ENCODE data around the gene HSCB.
"Not testable (repeated sequence)": the region's sequence is repeated elsewhere in the genome, so short reads cannot be mapped to it uniquely, and the experiment has no call there.

Gene HSCB

GRCh38 chr22:28741200-28741784 is 547 bp upstream of the HSCB start:
- DNase-seq (ENCODE audit: low read depth) = no peak

DNA sequence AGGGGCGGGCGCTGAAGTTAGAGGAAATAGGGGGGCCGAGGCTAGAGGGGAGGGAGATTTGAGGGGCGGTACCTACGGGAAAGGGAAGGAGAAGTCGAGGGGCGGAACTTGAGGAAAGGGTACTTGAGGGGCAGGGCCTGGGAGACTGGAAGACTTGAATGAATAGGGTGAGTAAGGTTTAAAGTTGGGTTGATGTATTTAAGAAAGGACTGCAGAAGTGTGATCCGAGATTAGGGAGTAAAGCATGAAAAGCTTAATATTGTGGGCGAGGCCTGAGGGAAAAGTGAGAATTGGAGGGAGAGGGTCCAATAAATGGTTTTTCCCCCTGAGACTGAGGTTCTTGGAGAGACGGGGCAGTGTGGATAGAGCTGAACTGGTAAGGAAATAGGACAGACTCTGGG is 723 bp downstream of the HSCB start:
- DNase-seq (ENCODE audit: low read depth) = no peak

DNA sequence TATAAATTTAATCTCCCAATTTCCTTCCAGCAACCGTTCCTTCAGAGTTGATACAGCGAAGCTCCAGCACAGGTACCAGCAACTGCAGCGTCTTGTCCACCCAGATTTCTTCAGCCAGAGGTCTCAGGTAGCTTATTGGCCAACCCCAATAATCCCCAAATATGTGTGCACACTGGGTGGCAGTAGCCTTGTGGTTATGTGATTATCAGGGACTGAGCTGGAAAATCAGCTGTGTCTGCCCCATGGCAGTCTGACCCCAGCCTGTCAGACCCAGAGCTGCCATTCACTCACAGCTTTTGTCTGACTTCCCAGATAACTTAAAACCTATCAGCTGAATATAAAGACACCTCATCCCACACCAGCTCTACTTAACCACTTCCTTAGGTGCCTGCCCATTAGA is 2.0 kb downstream of the HSCB start:
- no peak for DNase-seq (ENCODE audit: low read depth)

DNA sequence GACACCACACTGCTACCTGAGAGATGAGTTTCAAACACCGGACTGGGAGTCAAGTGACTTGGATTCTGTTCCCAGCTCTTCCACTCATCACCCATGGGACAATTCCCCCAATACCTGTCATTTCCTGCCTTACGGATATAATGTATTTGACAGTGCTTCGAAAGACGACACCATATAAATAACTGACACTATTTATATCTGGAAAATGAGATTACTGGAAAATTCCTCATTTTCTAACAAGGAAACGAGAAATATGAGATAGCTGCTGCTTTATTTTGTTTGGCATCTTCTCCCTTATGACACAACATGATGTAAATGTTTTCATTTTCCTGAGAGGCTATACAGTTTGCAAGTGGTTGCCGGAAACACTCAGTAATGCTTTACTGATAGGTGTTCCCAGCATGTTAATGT is 8.6 kb downstream of the HSCB start:
- no peak for DNase-seq (ENCODE audit: low read depth)

- not testable (repeated sequence) for DNase-seq (ENCODE audit: low read depth)
These were observed 12.7 kb downstream of the HSCB start for GRCh38 chr22:28754512-28754911.

DNA sequence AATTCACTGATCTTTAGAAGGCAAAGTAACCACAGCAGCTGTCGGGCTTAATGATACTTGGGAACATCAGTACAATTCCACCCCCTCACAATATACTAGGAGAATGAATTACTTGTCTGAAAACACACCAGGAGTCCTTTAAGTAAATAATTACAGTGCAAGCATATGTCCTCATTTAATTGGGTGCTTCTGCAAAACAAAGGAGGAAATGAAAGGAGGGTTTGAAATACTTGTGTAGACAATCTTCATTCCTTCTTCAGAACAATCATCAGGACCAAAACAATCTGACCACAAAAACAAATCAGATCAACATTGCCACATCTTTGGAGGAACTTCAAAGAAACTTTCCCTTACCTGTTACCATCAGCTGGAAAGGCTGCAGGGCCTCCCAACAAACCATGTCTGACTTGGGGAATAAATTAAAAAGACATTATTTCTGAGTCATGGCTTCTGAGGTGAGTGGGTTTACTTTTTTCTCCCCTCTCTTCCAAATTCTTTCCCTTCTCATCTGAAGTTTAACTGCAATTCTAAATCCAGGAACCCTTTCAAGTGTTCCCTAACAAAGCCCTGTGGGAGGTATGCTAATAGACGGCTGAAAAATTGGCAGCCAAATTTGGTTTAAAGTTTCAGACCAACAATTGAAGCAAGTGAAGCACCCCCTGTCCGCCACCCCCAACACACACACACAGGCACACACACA is 18.2 kb downstream of the HSCB start:
- DNase-seq (ENCODE audit: low read depth) = no peak

- no peak for DNase-seq (ENCODE audit: low read depth)
These were observed 19.6 kb downstream of the HSCB start for GRCh38 chr22:28761449-28761755.

DNA sequence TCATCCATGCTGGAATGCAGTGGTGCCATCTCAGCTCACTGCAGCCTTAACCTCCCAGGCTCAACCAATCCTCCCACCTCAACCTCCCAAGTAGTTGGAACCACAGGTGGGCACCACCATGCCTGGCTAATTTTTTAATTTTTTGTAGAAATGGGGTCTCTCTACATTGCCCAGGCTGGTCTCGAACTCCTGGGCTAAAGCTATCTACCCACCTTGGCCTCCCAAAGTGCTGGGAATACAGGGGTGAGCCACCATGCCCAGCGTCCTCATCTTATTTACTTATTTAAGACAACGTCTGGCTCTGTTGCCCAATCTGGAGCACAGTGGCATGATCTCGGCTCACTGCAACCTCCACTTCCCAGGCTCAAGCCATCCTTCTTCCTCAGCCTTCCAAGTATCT is 20.2 kb downstream of the HSCB start:
- not testable (repeated sequence) for DNase-seq (ENCODE audit: low read depth)

- no peak for DNase-seq (ENCODE audit: low read depth)
These were observed 24.8 kb downstream of the HSCB start for GRCh38 chr22:28766628-28767027.

DNA sequence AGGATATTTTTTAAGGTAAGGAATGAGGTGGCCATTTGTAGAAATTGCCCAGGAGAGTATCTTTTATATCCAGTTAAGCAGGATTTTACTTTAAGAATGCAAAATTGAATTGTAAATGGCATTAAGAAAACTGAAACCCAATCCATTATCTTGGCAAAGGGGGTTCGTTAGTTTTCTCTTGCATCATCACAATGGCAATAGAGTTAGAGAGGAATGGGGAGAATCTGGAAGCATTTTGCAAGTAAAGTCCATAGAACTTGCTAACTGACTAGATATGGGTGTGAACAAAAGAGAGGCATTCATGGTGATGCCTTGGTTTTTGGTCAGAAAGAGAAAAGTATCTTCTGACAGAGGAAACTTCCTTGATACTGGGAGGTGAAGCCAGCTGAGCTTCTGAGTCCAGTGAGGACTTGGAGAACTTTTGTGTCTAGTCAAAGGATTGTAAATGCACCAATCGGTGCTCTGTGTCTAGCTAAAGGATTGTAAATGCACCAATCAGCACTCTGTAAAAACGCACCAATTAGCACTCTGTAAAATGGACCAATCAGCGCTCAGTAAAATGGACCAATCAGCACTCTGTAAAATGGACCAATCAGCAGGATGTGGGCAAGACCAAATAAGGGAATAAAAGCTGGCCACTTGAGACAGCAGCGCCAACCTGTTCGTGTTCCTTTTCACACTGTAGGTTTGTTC is 27.0 kb downstream of the HSCB start:
- no peak for DNase-seq (ENCODE audit: low read depth)

DNA sequence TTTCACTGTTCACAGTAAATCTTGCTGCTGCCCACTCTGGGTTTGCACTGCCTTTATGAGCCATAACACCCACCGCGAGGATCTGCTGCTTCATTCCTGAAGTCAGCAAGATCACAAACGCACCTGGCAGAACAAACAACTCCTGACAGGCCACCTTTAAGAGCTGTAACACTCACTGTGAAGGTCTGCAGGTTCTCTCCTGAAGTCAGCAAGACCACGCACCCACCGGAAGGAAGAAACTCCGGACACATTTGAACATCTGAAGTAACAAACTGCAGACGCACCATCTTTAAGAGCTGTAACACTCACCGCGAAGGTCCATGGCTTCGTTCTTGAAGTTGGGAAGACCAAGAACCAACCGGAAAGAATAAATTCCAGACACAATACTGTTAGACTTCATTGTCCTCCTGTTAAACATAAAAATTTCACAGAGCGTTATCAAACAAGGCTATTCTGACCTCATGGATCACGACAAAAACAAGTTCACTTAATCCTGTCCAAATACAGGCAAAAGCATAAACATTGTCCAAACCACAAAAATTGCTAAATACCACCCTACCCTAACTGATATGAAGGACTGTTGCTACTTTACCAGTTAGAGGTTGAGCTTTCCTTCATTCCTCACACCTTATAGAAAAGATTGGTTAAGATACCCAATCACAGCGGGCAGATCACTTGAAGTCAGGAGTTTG is 27.7 kb downstream of the HSCB start:
- no peak for DNase-seq (ENCODE audit: low read depth)

DNA sequence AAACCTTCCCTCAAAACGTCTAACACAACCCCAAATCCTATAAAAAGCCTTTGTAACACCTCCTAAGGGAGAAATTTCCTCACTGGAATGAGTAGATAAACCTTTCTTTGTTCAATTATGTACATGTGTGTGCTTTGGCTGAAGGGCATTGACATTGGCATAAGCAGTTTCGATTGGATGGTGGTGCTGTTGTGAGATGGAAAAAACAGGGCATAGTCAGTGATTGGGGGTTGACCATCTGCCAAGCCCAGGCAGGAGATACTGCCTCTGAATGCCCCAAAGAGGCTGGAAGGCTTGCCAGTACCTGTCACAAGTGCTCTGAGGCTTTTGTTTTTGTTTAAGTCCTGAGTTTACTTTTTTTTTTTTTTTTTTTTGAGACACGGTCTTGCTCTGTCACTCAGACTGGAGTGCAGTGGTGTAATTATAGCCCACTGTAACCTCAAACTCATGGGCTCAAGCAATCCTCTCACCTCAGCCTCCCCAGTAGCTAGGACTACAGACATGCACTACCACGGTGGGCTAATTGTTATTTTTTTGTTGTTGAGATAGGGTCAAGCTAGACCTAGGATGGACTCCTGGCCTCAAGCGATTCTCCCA is 29.5 kb downstream of the HSCB start:
- no peak for DNase-seq (ENCODE audit: low read depth)

- peak; percentile 86 for DNase-seq (ENCODE audit: low read depth)
These were observed 31.0 kb downstream of the HSCB start, which contains the start of gene CCDC117 for GRCh38 chr22:28772633-28773460. CCDC117 (plus strand) TSS chr22:28772695; CDS start chr22:28772850, 155 bp downstream.

- no peak for DNase-seq (ENCODE audit: low read depth)
These were observed 31.6 kb downstream of the HSCB start for GRCh38 chr22:28773461-28773867.

DNA sequence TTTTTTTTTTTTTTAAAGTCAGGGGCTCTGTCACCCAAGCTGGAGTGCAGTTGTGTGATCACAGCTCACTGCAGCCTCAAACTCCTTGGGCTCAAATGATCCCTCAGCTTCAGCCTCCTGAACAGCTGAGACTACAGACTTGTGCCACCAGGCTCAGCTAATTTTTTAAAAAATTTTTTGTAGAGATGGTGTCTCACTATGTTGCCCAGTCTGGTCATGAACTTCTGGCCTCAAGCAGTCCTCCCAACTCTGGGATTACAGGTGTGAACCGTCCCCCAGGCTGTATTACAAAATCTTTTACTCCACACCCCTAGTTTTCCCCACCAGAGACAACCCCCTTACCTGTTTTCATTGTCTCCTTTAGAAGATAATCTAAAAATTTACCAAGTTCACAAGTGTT is 32.5 kb downstream of the HSCB start:
- no peak for DNase-seq (ENCODE audit: low read depth)

GRCh38 chr22:28779833-28780232 is 38.0 kb downstream of the HSCB start:
- no peak for DNase-seq (ENCODE audit: low read depth)

- no peak for DNase-seq (ENCODE audit: low read depth)
These were observed 38.5 kb downstream of the HSCB start for GRCh38 chr22:28780296-28780695.

DNA sequence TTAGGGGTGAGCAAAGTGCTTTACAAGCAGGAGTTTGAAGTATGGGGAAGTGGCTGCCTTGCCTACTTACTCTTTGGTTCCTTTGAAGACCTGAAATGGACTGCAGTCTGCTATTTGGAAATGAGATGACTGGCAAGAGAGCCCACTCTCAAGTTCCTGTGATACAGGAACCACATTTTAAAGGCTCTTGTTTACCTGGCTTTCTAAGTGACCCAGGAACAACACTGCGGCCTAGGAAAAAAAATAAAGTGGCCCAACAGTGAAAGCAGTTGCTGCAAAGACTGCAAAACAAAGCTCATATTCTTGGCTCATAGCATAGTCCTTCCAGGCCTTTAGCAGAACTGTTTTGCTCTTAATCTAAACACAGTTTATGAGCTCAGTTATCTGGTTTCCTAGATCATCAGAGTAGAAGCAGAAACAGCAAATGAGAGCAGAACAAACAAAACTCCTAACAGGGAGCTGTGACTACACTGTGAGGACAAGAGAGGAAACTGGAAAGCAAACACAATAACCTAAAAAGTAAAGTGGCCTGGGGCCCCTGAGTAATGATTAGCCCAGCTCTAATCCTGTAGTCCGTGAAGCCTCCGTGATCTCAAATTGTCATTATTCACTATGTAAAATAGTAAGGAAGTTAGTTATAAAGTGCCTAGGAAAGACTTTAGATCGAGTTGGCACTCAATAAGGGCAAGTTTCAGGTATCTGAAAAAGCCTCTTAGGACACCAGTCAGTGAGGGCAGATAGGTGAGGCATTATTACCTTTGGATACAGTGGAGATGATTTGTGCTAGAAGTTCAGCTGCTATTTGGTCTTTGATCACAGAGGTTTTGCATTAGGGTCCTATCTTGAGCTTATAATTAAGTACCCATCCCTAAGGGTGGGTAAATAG is 42.2 kb downstream of the HSCB start:
- no peak for DNase-seq (ENCODE audit: low read depth)

DNA sequence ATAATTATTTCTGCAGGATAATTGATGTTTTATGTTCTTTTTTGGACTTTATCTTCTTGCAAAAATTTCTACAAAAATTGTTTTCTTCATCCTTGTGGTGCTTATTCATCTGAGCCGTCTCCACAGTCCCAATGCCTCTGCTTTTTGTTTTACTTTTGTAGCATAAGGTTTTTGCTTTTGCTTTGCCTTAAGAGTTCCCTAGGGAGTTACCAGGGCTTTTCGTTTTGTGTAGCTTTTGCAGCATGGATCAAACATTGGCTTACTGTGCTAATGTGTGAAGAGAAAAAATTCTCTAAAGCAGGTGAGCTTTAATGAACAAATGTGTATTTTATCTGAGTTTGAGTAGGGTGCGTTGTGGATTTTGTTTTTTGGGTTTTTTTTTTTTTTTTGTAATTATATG is 46.8 kb downstream of the HSCB start:
- no peak for DNase-seq (ENCODE audit: low read depth)

DNA sequence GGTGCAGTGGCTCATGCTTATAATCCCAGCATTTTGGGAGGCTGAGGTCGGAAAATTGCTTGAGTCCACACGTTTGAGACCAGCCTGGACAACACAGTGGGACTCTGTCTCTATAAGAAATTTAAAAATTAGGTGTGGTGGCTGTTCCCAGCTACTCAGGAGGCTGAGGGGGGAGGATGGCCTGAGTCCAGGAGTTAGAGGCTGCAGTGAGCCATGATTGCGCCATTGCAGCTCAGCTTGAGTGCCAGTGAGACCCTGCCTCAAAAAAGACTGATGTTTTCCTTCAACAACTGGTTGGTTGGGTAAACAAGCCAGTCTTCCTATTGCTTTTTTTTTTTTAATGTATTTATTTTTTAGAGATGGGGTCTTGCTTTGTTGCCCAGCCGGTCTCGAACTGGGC is 49.3 kb downstream of the HSCB start:
- DNase-seq (ENCODE audit: low read depth) = no peak
